HG03066 (cell line): ENCODE data around the gene LRRC37A3.
"Not testable (repeated sequence)": the region's sequence is repeated elsewhere in the genome, so short reads cannot be mapped to it uniquely, and the experiment has no call there.

Source experiments
- ATAC-seq: cut with Tn5 transposase; IDR thresholded peaks from one replicate; pipeline ENCODE4 v1.9.1; 2021; ENCODE audit warnings: low read depth; ENCODE audit not compliant: unreplicated experiment

LRRC37A3 gene

GRCh38 chr17:64919289-64920025 is at the start of gene LRRC37A3:
TSS of gene LRRC37A3 (minus strand) at chr17:64919478. CDS start at chr17:64897257, 22,221 bp downstream.
- ATAC-seq = peak; percentile 93

- ATAC-seq = peak; percentile 86
Measured at GRCh38 chr17:64965873-64966287, 46.6 kb upstream of the LRRC37A3 start.

GRCh38 chr17:64965256-64965872 is 46.1 kb upstream of the LRRC37A3 start:
- not testable (repeated sequence) for ATAC-seq

GRCh38 chr17:64964796-64965195 is 45.5 kb upstream of the LRRC37A3 start:
- no peak for ATAC-seq

GRCh38 chr17:64963814-64964213 is 44.5 kb upstream of the LRRC37A3 start:
- not testable (repeated sequence) for ATAC-seq

- peak; percentile 42 for ATAC-seq
Measured at GRCh38 chr17:64961563-64962378, 42.5 kb upstream of the LRRC37A3 start.

- no peak for ATAC-seq
Measured at GRCh38 chr17:64951877-64952276, 32.6 kb upstream of the LRRC37A3 start.

GRCh38 chr17:64950871-64951270 is 31.6 kb upstream of the LRRC37A3 start:
- ATAC-seq = no peak

GRCh38 chr17:64947152-64947551 is 27.9 kb upstream of the LRRC37A3 start:
- no peak for ATAC-seq

- no peak for ATAC-seq
Measured at GRCh38 chr17:64941761-64942160, 22.5 kb upstream of the LRRC37A3 start.

GRCh38 chr17:64941045-64941444 is 21.8 kb upstream of the LRRC37A3 start:
- no peak for ATAC-seq

- no peak for ATAC-seq
Measured at GRCh38 chr17:64940055-64940454, 20.8 kb upstream of the LRRC37A3 start.

GRCh38 chr17:64938925-64939474 is 19.7 kb upstream of the LRRC37A3 start:
- ATAC-seq = no peak

- ATAC-seq = no peak
Measured at GRCh38 chr17:64938290-64938689, 19.0 kb upstream of the LRRC37A3 start.

- no peak for ATAC-seq
Measured at GRCh38 chr17:64936117-64936516, 16.8 kb upstream of the LRRC37A3 start.

- not testable (repeated sequence) for ATAC-seq
Measured at GRCh38 chr17:64934284-64934778, 15.1 kb upstream of the LRRC37A3 start.

GRCh38 chr17:64932850-64933249 is 13.6 kb upstream of the LRRC37A3 start:
- not testable (repeated sequence) for ATAC-seq

GRCh38 chr17:64930374-64930773 is 11.1 kb upstream of the LRRC37A3 start:
- not testable (repeated sequence) for ATAC-seq

GRCh38 chr17:64929419-64930209 is 10.3 kb upstream of the LRRC37A3 start:
- ATAC-seq = not testable (repeated sequence)

- ATAC-seq = not testable (repeated sequence)
Measured at GRCh38 chr17:64928701-64929100, 9.4 kb upstream of the LRRC37A3 start.
